CD14-positive monocyte (primary cell): ENCODE data around the gene ARHGAP21. TPM values are rescaled to one million over a fixed set of nuclear protein-coding genes. Genes with fewer than 3 reads are reported as not detected.

Experiments used
- DNase-seq, 3 donors: peaks; one replicate each; pipeline ENCODE4 v3.0.0-alpha.2; 2011 to 2022
- H2AFZ ChIP-seq: 2 replicates; pipeline ENCODE4 v1.6.0; 2012; ENCODE audit warnings: mild to moderate bottlenecking, low read depth, low read length, inconsistent platforms; ENCODE audit not compliant: insufficient read depth, poor library complexity, severe bottlenecking
- H3K27ac ChIP-seq, 2 donors: 1 replicate in 1 of 2; 2 replicates in 1 of 2; pipeline ENCODE4 v1.5.1; 2012 to 2013; ENCODE audit warnings: low read length in 2 of 2, control low read depth in 1 of 2, inconsistent platforms in 1 of 2, low read depth in 1 of 2, mild to moderate bottlenecking in 1 of 2
- H3K27me3 ChIP-seq, 2 donors: one replicate each; pipeline versions ENCODE4 v1.6.0 to v1.6.1; 2011 to 2013; ENCODE audit warnings: low read length in 2 of 2; ENCODE audit not compliant: control insufficient read depth in 2 of 2, insufficient read depth in 2 of 2
- H3K36me3 ChIP-seq, 2 donors: replicated peaks in 1 of 2; 1 replicate in 1 of 2; 2 replicates in 1 of 2; pipeline versions ENCODE4 v1.5.1 to v1.6.1; 2012 to 2013; ENCODE audit warnings: low read length in 2 of 2, control low read depth in 1 of 2, inconsistent platforms in 1 of 2, mild to moderate bottlenecking in 1 of 2; ENCODE audit not compliant: insufficient read depth in 2 of 2, control insufficient read depth in 1 of 2
- H3K4me1 ChIP-seq, 2 donors: 1 replicate in 1 of 2; 2 replicates in 1 of 2; pipeline versions ENCODE4 v1.5.1 to v1.6.1; 2012 to 2013; ENCODE audit warnings: low read length in 2 of 2, control low read depth in 1 of 2, inconsistent platforms in 1 of 2, mild to moderate bottlenecking in 1 of 2, moderate library complexity in 1 of 2; ENCODE audit not compliant: insufficient read depth in 2 of 2, control insufficient read depth in 1 of 2
- H3K4me2 ChIP-seq: replicated peaks from 2 replicates; pipeline ENCODE3; 2012; ENCODE audit warnings: low read length, moderate library complexity, mild to moderate bottlenecking; ENCODE audit not compliant: poor library complexity, severe bottlenecking; ENCODE audit errors: extremely low read depth
- H3K4me3 ChIP-seq, 3 experiments: fragments of 200-600 bp in 1 of 3; sonication (generic) in 1 of 3; replicated peaks in 1 of 3; 1 replicate in 2 of 3; 2 replicates in 1 of 3; pipeline ENCODE4 v1.5.1; 2011 to 2013; ENCODE audit warnings: low read length in 3 of 3, mild to moderate bottlenecking in 3 of 3, control low read depth in 2 of 3, low read depth in 2 of 3, inconsistent platforms in 1 of 3, moderate library complexity in 1 of 3
- H3K79me2 ChIP-seq: 2 replicates; pipeline ENCODE4 v1.6.0; 2012; ENCODE audit warnings: mild to moderate bottlenecking, control low read depth, inconsistent platforms, low read length, moderate library complexity; ENCODE audit not compliant: insufficient read depth
- H3K9ac ChIP-seq: 2 replicates; pipeline ENCODE4 v1.6.0; 2017; ENCODE audit warnings: low read length, mild to moderate bottlenecking; ENCODE audit not compliant: insufficient read depth, poor library complexity, severe bottlenecking
- H3K9me3 ChIP-seq, 2 donors: replicated peaks in 1 of 2; 1 replicate in 1 of 2; 2 replicates in 1 of 2; pipeline versions ENCODE4 v1.5.1 to v1.6.1; 2012 to 2013; ENCODE audit warnings: low read length in 2 of 2, control low read depth in 1 of 2; ENCODE audit not compliant: control insufficient read depth in 1 of 2, insufficient read depth in 1 of 2
- H4K20me1 ChIP-seq: 2 replicates; pipeline ENCODE4 v1.6.0; 2012; ENCODE audit warnings: mild to moderate bottlenecking, low read length, control low read depth, moderate library complexity; ENCODE audit not compliant: insufficient read depth
- H3K27ac Mint-ChIP-seq, 7 donors: one replicate each; pipeline ENCODE4 v1.8.0; 2020; ENCODE audit warnings: mild to moderate bottlenecking in 7 of 7, mixed read lengths in 7 of 7, moderate library complexity in 6 of 7, inconsistent platforms in 2 of 7
- H3K27me3 Mint-ChIP-seq, 3 donors: one replicate each; pipeline ENCODE4 v1.8.0; 2021 to 2022; ENCODE audit warnings: low read depth in 3 of 3, mild to moderate bottlenecking in 3 of 3, mixed read lengths in 3 of 3, moderate library complexity in 3 of 3, inconsistent platforms in 1 of 3
- H3K36me3 Mint-ChIP-seq, 2 donors: one replicate each; pipeline ENCODE4 v1.8.0; 2020; ENCODE audit warnings: mixed read lengths in 2 of 2, inconsistent platforms in 1 of 2, mild to moderate bottlenecking in 1 of 2
- H3K4me1 Mint-ChIP-seq: one replicate; pipeline ENCODE4 v1.8.0; 2020; ENCODE audit warnings: mild to moderate bottlenecking, mixed read lengths
- H3K4me3 Mint-ChIP-seq, 2 donors: one replicate each; pipeline ENCODE4 v1.8.0; 2020; ENCODE audit warnings: mild to moderate bottlenecking in 2 of 2, mixed read lengths in 2 of 2, moderate library complexity in 1 of 2
- H3K9me3 Mint-ChIP-seq, 7 donors: one replicate each; pipeline ENCODE4 v1.8.0; 2020 to 2022; ENCODE audit warnings: mixed read lengths in 7 of 7, mild to moderate bottlenecking in 6 of 7, moderate library complexity in 6 of 7, inconsistent platforms in 2 of 7
- CTCF ChIP-seq: fragments of 200-600 bp; IDR thresholded peaks from one replicate; pipeline ENCODE4 v1.8.0; 2022; ENCODE audit warnings: antibody characterized with exemption, mild to moderate bottlenecking
- WGBS: methylation state at CpG from one replicate; pipeline ENCODE4 v1.1.5; 2013; ENCODE audit warnings: missing lambda C conversion rate; ENCODE audit not compliant: insufficient coverage; 5-methylcytosine and 5-hydroxymethylcytosine counted together
- intact Hi-C, 2 donors: fragments of 100-400 bp; cut with micrococcal nuclease; formaldehyde crosslinking; loops; one replicate each; pipeline versions ENCODE4 v1.15.0 to v1.15.1; 2023
- polyA plus RNA-seq, 3 donors: library from polyadenylated mRNA; depleted of rRNA in 1 of 3; unstranded in 2 of 3; stranded (reverse) in 1 of 3; fragments of 300-500 nt in 2 of 3; fragments of >200 nt in 1 of 3; fragmentation: Illumina TruSeq in 2 of 3; gene quantifications; 1 replicate in 2 of 3; 2 replicates in 1 of 3; pipeline ENCODE4 v1.2.3, GENCODE V29; 2012 to 2021

Gene ARHGAP21
- polyA plus RNA-seq, 3 donors, result 2.1 to 20.0 (median 3.4) TPM

- H2AFZ ChIP-seq, result no peak overlapping the region
- no peaks in the 10 kb centered on the region for H3K27me3 ChIP-seq
- no peak overlapping the region for H3K27ac Mint-ChIP-seq
- H3K9ac ChIP-seq, result no peak overlapping the region
- no peak overlapping the region for H3K4me2 ChIP-seq
- DNase-seq, result no peak
- H4K20me1 ChIP-seq, result no peaks in the 10 kb centered on the region
- no peak overlapping the region for H3K4me3 ChIP-seq
- H3K4me1 Mint-ChIP-seq, result no peaks in the 10 kb centered on the region
- H3K79me2 ChIP-seq, result no peaks in the 10 kb centered on the region
- H3K9me3 Mint-ChIP-seq, result peaks cover 0 to 5% (median 0%) of the 10 kb centered on the region in 7 donors
- no peaks in the 10 kb centered on the region for H3K36me3 Mint-ChIP-seq
- no peak overlapping the region for H3K27ac ChIP-seq
- no peaks in the 10 kb centered on the region for H3K4me1 ChIP-seq
- no peak overlapping the region for H3K4me3 Mint-ChIP-seq
- no peaks in the 10 kb centered on the region for H3K36me3 ChIP-seq
- no peaks in the 10 kb centered on the region for H3K9me3 ChIP-seq
- H3K27me3 Mint-ChIP-seq, result peaks cover 8 to 11% (median 9%) of the 10 kb centered on the region in 3 donors
- no peak for TF ChIP-seq CTCF
- no CpG with 5 or more reads among the region's 3 CpGs for WGBS
- intact Hi-C loops, result no loop called here
Observed at GRCh38 chr10:24744946-24745345, 21.3 kb upstream of the ARHGAP21 start.

- intact Hi-C loops, result no loop called here
- H3K4me1 ChIP-seq, result no peaks in the 10 kb centered on the region
- H3K4me3 Mint-ChIP-seq, result no peak overlapping the region
- H3K27me3 ChIP-seq, result peaks cover 0 to under 1% of the 10 kb centered on the region in 2 donors
- H3K9ac ChIP-seq, result no peak overlapping the region
- no peak overlapping the region for H3K4me3 ChIP-seq
- H3K4me1 Mint-ChIP-seq, result no peaks in the 10 kb centered on the region
- DNase-seq, result no peak
- H3K79me2 ChIP-seq, result no peaks in the 10 kb centered on the region
- H3K36me3 ChIP-seq, result no peaks in the 10 kb centered on the region
- H3K9me3 Mint-ChIP-seq, result peaks cover 0 to 5% (median 0%) of the 10 kb centered on the region in 7 donors
- WGBS, result no CpG with 5 or more reads among the region's 1 CpG
- H4K20me1 ChIP-seq, result no peaks in the 10 kb centered on the region
- H3K27me3 Mint-ChIP-seq, result peaks cover 3 to 13% (median 7%) of the 10 kb centered on the region in 3 donors
- H3K36me3 Mint-ChIP-seq, result no peaks in the 10 kb centered on the region
- no peak overlapping the region for H2AFZ ChIP-seq
- H3K27ac Mint-ChIP-seq, result no peak overlapping the region
- H3K27ac ChIP-seq, result no peak overlapping the region
- no peak for TF ChIP-seq CTCF
- no peaks in the 10 kb centered on the region for H3K9me3 ChIP-seq
- H3K4me2 ChIP-seq, result no peak overlapping the region
Observed at GRCh38 chr10:24740714-24741113, 17.0 kb upstream of the ARHGAP21 start.
